Astrocyte (in vitro differentiated cells and primary cell): ENCODE results near the gene SPNS2.

Source experiments
- EZH2 ChIP-seq: IDR thresholded peaks from 2 replicates; pipeline ENCODE4 v1.6.1; 2012; ENCODE audit warnings: mild to moderate bottlenecking, low read length, inconsistent platforms; ENCODE audit not compliant: insufficient read depth
- TF ChIP-seq, protein P1 (sequence below): IDR thresholded peaks from 2 replicates; pipeline ENCODE4 v1.5.1; 2011; ENCODE audit warnings: low read depth, mild to moderate bottlenecking, inconsistent platforms, low read length, moderate library complexity; ENCODE audit not compliant: insufficient read depth

DNA sequence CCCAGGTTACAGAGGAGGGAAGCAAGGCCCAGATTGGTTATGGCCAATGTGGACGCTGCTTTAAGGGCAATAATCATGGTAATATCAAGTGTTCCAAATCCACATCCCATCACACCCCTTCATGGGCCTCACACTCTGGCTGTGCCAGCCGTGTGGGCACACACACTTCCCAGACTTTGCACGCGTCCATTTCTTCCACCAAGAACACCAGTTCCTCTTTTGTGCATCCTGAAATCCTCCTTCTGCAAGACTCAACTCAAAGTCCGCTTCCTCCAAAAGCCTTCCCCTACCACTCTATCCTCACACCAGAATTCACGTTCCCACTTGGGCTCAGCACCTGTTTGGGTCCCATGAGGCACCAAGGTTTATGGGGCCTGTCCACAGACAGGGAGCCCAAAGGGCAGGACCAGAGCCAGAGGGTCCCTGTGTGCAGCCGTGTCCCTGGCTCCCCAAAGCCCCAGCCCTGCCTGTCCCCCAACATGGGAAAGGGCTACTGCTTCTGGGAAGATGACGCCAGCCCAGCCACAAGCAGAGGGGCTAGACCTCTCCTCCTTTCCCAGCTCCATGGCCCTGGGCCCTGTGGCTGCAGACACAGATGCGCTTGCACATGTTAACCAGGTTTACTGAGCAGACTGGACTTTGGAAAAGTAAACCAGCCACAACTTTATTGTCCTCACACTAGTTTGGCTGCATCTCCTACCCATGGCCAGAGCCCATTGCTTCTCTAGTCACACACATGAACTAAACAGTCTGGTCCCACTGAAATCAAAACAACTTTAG lies 44.7 kb upstream of the SPNS2 start:
- TF ChIP-seq, protein P1, sequence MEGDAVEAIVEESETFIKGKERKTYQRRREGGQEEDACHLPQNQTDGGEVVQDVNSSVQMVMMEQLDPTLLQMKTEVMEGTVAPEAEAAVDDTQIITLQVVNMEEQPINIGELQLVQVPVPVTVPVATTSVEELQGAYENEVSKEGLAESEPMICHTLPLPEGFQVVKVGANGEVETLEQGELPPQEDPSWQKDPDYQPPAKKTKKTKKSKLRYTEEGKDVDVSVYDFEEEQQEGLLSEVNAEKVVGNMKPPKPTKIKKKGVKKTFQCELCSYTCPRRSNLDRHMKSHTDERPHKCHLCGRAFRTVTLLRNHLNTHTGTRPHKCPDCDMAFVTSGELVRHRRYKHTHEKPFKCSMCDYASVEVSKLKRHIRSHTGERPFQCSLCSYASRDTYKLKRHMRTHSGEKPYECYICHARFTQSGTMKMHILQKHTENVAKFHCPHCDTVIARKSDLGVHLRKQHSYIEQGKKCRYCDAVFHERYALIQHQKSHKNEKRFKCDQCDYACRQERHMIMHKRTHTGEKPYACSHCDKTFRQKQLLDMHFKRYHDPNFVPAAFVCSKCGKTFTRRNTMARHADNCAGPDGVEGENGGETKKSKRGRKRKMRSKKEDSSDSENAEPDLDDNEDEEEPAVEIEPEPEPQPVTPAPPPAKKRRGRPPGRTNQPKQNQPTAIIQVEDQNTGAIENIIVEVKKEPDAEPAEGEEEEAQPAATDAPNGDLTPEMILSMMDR = no peak
- no peak for TF ChIP-seq EZH2
